Stimulated activated CD4-positive, alpha-beta T cell treated with anti-CD3 and anti-CD28 coated beads, Interleukin-2, amount 100 ng/mL, for 48 hours (primary cell): ENCODE measurements around the gene GSAP.

Source experiments
- DNase-seq, 2 donors: peaks; one replicate each; pipeline ENCODE4 v3.0.0-alpha.2; 2020

GSAP gene

DNA sequence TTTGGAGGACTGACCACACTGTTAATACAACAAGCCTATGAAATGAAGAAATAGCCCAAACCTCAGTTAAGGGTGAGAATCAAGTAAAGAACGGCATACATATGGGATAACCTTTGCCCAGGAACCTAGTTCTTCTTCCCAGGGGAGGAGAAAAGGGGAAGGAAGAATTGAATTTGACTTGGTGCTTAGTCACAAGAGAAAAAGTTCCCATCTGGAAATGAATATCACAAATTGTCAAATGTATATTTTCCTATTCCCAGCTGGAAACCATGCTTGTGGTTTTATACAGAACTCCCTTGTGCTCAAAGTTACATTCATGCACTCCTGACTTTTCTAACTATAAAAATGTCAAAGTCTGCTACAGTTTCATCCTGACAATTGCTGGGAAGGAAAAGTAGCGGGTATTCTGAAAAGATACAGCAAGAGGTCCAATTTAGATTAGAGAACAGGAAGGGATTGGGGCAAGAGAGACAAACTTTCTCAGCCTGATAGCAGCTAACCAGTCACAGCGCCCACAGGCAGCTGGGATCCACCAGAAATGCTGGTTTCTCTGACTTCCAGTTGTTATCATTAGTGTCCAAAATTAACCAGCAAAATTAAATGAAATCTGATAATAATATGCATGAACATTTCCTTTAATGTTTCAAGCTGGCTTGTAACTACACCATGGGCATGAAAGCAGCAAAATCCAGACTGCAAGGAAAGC lies 18.6 kb upstream of the GSAP start:
- DNase-seq, result no peak

DNA sequence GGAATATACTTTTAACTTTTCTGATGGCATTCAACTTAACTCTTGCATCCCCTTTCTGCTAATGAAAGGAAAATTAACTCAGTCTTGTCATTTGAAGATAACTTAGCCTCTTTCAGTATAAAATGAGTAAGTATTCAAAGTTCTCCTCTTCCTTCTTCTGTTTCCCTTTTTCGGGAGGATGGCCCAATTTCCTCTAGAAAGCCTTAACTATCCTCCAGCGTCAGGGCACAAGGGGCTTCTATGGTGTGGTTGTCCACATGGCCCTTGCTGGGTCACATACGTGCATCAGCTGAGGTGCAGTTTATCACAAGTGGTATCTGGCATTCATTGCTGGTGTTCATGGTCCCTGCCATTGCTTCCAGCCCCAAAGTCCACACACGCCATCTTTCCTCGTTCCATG lies 17.8 kb upstream of the GSAP start:
- no peak for DNase-seq

DNA sequence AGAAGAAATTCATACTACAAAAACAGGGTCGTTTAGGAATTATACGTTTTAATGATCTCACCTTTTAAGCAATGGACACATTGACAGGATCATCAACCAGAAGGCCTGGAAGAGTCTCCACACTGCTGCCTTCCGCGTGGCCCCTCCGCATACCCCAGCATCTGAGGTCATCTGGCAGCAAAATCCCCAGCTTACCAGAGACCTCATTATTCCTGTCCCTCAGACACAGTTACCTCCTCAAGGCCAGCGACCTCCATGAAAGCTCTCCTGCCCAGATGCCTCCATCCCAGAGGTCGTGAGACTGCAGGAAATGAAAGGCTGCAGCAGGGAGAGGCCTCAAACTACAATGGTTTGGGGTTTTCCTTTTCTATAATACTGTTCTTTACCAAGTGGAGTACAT lies 14.8 kb upstream of the GSAP start:
- DNase-seq, result no peak

DNA sequence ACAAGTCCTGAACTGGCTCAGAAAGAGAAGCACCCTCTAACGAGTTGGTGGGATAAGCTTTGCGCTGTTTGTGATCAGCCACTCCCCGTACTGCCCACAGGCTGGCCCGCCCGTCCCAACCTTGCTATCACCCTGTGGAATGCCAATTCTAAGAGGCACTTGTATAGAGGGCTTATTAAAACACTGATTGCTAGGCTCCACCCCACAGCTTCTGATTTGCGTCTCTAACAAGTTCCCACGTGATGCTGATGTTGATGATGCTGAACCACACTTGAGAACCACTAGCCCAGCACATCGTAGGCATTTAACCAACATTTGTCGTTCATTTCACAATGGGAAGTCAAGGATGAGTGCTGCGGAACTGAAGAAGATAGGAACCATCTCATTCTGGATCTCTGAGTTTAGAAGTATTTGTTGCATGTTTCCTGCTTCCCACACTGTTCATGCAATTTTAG lies 12.7 kb upstream of the GSAP start:
- no peak for DNase-seq

DNA sequence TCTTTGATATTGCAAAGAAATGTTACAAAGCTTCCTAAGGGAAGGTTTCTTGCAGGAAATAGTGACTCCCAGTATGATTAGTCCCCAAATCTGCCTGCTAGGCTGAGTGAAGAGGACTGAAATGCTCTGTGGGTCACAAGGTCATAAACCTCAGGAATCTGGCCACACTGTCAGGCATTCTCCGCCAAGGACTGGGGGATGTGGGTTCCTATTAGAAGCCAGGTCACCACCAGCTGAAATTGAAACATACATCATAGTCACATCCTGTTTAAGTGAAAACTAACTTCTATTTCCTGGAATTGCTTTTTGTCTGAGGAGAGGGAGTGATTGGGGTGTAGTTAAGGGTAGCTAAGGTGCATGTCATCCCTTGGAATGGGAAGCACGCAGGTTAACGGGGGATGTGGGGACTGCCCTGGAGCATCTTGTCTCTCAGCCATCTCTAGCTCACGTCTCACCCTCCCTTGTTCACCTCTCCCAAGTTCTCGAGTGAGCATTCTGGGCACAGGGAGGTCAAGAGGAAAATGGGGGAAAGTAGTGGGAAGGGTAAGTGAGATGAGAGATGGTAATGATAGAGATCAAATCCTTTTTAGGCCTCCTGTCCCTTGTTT lies 12.0 kb upstream of the GSAP start:
- no peak for DNase-seq

DNA sequence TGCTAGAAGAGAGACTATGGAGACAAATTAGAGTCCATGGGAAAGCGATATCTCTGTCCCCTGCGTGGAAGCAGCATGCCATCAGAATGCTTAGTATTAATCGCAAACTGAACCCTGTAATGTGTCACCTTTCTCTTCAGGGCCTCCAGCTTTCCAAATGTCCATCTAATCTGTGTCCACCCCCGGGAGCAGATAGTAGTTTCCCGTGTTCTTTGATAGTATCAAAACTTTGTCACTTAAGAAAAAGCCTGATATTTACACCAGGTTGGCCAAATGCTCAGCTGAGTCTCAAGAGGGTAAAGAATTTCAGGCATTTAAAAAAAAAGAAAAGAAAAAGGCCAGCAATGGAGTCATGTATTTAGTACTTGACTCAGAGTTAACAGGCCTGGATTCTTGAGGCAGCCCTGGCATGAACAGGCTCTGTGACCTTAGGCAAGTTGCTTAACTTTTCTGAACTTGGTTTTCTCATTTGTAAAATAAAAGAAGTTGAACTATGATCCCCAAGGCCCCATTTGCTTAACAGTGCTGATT lies 10.4 kb upstream of the GSAP start:
- DNase-seq, result no peak

DNA sequence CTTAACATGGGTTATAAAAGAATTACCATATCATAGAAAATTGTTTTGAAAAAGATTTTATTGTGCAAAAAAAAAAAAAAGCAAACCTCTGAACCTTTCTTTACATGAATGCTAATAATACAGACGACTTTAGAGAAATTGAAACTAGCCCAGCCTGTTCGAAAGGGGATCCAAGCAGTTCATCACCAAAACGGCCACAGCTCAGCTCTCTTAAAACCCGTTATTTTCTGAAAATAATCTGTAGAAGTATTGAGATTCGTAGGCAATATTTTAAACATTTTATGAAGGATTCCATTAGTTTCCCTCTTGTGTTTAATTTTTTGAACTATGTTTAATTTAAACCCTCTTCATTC lies 9.9 kb upstream of the GSAP start:
- DNase-seq, result no peak

DNA sequence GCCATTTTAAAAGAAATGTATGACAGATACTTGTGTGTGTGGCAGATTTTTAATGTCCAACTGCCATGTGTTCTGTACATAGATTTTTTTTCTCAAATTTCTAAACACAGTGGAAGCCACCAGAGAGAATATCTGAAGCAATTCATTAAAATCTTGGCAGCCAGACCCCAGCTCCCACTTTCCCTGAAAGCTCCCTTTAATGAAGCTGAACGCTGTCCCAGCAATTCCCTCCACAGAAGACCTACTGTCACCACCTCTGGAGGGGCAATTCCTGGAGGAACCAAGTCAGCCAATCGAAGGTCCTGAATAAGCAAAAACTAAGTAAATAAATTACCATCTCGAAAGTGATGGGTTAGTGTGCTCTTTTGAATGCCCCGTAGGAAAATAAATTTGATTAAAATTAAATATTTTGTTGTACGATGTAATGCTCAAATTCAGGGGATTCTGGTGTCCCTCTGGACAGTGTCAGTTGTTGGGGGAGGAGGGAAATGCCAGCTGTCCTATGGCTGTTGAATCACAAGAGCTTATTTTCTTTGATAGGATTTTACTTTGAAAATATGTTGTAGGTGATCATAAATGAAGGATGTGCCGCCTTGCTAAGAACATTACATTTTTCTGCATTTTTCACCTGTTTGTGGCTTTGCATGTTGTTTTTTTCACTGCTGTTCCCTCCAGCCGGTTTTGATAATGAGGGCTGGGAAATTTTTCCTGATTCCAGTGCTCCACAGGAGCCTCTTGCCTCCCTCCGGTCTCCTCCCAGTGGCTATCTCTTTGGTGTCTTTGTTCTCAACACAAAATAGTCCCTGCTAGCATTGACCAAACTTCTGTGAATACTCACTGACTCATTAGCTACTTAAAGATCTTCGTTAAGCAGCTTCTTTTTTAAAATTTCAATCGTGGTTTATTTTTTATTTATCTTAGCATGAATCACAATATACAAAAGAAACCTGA lies 9.2 kb upstream of the GSAP start:
- DNase-seq, result no peak

DNA sequence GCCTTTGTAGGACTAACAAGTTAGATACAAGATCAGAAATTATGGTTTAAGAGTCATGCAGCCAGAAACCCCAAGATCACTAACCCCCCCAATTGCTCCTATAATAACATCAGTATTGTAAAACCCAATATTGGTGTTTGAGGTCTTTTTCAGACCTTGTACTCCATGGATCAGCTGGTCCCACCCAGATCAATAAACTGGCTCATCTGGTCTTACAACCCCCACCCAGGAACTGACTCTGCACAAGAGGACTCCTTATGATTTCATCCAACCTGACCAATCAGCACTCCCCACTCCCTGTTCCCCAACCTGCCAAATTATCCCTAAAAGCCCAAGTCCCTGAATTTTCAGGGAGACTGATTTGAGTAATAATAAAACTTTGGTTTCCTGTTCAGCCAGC lies 6.4 kb upstream of the GSAP start:
- DNase-seq, result no peak

DNA sequence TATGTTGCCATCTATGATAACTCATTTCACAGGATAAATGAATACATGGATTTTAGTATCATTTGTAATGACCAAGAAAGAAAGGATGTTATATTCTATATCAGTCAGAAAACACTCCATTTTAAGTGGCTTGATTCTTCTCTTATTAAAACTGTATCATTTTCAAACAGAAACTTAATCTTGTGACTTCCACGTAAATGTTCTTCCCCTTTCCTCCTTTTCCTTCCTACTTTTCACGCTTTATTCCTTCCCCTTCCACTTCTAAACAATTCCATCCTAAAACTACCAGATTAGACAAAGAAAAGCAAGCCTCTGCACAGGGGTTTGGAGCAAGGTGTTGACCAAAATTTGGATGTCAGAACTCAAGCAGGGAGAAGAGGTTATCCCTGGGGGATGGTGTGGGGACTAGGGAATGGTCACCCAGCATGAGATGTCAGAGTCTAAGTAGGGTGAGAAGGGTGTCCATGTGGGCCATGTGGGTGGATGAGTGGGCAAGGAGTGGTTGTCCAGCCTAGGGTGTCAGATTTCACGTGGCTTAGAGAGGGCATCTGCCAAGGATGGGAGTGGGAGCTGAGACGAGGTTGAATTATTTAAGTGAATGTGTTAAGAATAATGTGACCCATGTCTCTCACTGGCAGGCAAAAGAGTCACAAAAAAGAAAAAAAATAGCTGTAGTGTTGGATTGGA lies 5.0 kb upstream of the GSAP start:
- DNase-seq, result no peak

DNA sequence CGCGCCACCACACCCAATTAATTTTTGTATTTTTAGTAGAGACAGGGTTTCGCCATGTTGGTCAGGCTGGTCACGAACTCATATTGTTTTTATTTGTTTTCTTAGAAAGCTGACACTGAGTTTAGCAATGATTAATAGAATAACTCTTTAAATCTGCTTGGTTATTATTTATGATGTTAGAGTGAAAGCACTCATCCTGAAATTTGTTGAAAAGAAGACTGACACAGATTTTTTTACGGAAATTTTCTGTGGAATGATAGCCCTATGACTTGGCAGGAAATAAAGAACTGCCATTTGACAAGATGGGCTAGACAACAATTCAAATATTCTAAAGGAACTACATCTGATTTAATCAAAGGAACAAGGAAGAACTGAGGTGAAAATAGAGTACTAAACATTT lies 4.3 kb upstream of the GSAP start:
- no peak for DNase-seq

DNA sequence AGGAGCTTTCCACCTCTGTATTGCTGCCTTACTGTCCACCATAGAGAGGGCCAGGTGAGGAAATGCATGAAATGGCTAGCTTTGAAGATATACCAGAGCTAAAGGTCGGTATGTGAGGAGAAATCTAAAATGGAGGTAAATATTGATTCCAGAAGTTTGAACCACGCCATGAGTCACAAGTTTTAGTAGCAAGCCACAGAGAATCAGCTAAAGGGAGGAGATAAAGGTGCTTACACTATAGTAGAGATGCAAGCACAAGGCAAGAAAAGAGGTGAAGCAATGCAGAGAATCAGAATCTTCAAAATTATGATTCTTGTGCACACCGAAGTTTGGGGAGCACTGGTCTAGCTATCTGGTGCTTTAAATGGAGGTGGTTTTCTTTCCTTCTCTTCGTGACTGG lies 3.0 kb upstream of the GSAP start:
- DNase-seq, result no peak

DNA sequence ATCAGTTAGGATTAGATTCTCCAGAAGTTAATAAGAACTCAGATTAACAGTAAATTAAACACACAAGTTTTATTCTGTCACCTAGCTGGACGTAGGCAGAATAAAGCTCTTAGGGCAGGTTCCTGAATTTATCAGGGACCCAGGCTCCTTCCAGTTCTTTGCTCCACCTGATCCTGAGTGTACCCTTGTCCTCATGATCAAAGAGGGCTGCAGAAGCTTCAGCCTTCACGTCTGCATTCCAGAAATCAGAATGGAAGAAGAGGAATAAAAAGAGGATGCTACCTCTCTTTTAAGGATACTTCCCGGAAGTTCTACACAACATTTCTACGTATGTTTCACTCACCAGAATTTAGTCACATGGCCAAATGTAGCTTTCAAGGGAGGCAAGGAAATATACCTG lies 1.7 kb upstream of the GSAP start:
- DNase-seq, result no peak

DNA sequence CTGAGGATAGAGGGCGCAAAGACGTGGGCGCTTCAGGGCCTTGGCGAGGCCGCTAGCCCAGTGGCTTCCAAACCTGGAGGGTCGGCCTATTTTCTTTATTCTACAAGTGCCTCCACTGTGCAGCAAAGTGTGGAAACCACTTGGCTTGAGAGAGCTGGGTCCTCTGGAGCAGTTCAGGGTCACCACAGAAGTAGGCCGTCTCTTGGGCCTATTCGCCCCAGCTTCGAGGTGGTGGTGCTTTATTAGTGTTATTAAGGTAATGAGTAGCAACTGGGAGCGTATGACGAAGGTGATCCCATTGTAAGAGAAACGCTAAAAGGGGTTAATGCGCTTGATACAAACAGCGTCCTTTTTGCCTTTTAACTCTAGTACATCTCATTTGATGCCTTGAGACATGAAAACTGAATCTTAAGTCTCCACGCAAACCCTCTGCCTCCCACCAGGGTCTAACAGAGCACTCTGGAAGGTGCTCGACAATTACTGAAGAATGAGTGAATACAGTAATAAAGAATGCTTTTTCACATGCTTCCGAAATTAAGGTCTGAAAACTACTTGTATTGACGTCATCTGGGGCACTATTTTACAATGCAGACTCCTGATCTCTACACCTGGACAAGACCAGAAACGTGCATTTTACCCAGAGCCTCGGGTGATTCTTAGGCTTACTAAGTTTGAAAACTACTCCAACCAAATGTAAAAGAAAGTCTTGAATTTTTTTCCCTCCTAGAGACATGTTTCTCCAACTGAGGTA lies 647 bp upstream of the GSAP start:
- no peak for DNase-seq

DNA sequence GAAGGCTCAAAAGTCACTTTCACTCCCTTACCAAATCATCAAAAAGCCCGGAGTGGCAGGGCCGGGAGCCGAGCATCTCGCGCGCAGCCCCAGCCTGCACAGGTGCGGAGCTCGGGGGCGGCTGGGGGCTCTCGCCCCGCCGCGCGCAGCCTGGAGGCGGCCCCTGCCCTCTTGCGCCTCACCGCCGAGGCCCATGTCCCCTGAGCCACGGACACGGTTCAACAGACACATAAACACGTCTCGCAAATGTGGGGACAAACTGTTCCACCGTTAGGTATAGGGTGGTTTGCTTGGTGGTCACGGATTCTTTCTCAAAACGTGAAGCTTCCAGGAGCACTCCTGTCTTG lies 700 bp downstream of the GSAP start:
- no peak for DNase-seq

DNA sequence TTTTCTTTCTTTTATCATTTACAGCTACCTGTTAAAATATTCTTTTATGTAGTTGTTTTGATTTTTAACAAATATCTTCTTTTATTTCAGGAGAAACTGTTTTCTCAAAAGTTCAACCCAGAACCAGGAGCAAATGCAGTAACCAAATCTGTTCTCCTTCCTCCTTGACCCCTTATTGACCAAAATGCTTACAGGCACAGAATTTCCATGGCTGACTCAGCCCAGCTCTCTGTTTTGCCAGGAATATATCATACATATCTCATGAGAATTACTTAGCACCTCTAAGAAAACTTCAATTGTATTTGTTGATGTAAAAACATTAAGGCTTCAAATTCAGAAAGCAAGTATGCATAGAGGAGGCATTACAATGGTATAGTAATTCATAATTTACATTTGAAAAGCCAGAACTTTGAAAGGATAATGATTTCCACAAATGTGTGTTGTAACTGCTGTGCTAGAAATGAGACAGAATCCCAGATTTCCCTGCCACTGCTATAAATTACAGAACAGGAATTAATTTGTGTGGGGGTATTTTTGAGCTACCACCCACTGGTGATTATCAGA lies 2.2 kb downstream of the GSAP start:
- no peak for DNase-seq

DNA sequence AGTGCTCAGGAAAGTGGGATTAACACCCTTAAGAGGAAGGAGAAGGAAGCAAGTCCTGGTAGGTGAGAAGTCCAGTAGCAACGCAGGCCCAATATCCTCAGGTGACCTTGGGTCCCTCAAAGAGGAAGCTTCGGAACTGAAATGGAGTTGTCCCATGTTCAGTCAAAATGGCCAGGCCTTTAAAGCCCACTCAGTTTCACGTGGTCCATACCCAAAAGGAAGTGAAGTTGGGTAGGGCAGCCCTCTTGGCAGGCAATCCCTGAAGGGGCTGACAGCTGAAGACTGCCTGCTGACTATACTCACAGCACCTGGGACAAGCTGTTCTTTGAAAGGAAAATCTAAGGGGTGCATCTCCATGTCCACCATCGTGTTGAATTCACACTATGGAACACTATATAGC lies 3.0 kb downstream of the GSAP start:
- DNase-seq, result no peak

DNA sequence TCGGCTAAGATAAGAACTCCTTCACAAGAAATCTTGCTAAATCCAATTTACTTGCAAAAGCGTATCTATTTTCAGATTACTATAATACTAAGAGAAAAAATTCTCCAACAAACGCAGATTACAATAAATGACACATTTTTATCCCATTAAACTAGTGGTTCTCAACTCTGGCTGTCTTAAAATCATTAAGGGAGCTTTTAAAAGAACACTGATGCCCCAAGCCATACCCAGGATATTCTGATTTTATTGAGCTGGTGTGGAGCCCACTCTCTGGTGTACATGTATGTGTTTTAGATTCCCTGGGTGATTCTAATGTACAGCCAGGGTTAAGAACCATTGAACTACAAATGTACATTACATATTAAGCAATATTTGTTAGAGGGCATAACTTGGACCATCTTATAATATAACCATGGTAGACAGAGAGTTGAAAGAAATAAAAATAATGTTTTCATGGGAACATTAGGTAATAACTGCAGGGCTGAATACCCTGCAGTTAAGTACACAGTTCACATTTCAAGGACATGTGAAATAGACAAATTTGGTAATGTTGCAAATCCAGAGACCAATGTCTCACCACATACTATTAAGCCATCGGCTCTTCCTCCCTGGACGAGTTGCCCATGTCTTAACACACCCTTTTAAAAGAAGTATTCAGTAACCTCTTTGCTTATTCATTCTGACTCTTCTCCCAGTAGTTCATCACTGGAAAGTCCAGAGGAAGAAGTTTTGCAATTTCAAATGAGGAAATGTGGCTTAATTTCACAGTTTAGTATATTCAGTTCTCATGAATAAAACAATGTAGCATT lies 6.2 kb downstream of the GSAP start:
- DNase-seq, result no peak

DNA sequence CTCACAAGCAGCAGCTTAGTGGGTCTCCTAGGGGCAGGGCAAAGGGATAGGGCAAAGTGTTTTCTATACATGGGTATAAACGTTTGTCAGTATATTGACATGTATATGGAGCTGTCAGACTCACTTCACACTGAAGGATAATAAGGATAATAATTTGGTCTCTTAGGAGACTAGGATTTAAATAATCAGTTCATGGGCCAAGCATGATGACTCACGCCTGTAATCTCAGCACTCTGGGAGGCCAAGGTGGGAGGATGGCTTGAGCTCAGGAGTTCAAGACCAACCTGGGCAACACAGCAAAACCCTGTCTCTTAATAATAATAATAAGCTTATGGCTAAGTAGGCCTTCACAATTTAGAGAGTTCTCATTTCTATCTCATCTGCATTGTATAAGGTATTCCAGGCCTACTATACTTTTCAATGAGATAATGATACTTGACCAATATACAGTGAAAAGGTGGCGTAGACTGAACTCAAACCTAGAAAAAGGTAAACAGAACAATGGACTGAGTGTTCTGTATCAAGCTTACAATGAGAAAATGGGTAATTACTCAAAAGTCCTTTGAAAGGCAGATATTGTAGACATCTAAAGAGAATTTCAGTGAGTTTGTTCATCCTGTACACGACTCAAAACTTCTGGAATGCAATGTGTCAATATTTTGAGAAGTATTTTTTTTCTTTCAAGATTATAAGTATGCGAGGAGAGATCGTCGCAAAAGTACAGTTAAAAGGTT lies 7.0 kb downstream of the GSAP start:
- DNase-seq, result no peak

DNA sequence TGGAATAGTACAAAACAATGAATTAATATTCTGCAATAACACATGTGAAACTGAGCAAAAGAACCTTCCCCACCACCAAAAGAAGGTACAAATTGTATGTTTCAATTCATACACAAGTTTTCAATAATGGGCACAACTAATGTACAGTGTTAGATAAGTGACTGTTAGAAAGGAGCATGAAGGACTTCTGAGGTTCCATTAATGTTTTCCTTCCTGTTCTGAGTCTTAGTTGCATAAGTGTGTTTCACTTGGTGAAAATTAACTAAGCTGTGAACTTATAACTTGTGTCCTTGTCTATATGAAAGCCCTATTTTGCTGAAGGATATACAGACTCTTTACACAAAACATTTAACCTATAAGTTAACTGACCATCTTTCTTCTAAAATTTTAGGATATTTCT lies 8.2 kb downstream of the GSAP start:
- DNase-seq, result no peak

DNA sequence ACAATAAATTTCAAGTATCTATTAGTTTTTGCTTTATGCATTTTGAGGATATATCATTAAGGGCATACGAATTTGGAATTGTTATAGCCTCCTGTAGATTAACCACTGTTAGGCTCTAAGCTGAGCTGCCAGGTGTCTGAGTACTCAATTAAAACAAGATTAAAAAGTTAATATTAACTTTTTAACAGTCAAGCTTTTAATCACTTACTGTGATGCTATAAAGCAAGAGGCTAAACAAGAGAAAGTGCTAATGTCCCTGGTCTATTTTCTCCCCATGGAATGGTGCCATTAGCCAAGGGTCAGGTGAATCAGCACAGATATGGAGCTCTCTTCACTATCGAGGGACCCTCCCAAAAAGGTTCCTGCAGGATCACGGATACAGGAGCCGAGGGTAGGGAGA lies 9.7 kb downstream of the GSAP start:
- DNase-seq, result no peak
